Vagina (tissue), 2 donors: ENCODE measurements around the gene SGIP1. TPM values are rescaled to one million over a fixed set of nuclear protein-coding genes. Genes with fewer than 3 reads are reported as not detected.

ENCODE experiments used
- DNase-seq, 2 donors: peaks; one replicate each; pipeline ENCODE4 v3.0.0-alpha.2; 2017; ENCODE audit errors: extremely low spot score in 2 of 2
- H3K27ac ChIP-seq: fragments of 200-600 bp; sonication (generic); one replicate; pipeline ENCODE4 v1.5.1; 2019
- H3K27me3 ChIP-seq: fragments of 200-600 bp; sonication (generic); one replicate; pipeline ENCODE4 v1.5.1; 2019
- H3K36me3 ChIP-seq, 2 donors: fragments of 200-600 bp; sonication (generic); one replicate each; pipeline ENCODE4 v1.5.1; 2017 to 2019
- H3K4me1 ChIP-seq: fragments of 200-600 bp; sonication (generic); one replicate; pipeline ENCODE4 v1.5.1; 2019
- H3K4me3 ChIP-seq, 2 donors: fragments of 200-600 bp; sonication (generic); 1 replicate in 1 of 2; 2 replicates in 1 of 2; pipeline ENCODE4 v1.5.1; 2016 to 2019
- H3K9me3 ChIP-seq: fragments of 200-600 bp; sonication (generic); one replicate; pipeline ENCODE4 v1.5.1; 2019
- CTCF ChIP-seq, 3 experiments: fragments of 450-650 bp in 2 of 3; fragments of 200-600 bp in 1 of 3; sonication (generic) in 1 of 3; IDR thresholded peaks; one replicate each; pipeline ENCODE4 v1.5.1; 2017 to 2019; ENCODE audit warnings: antibody characterized with exemption in 3 of 3, mild to moderate bottlenecking in 2 of 3, moderate library complexity in 2 of 3
- POLR2A ChIP-seq, 2 donors: fragments of 450-650 bp; IDR thresholded peaks; one replicate each; pipeline ENCODE4 v1.6.1; 2017; ENCODE audit warnings: antibody characterized with exemption in 2 of 2, mild to moderate bottlenecking in 2 of 2, moderate library complexity in 2 of 2
- POLR2AphosphoS5 ChIP-seq, 2 donors: sonication (generic); formaldehyde crosslinking; IDR thresholded peaks; one replicate each; pipeline ENCODE4 v1.9.0; 2017; ENCODE audit warnings: antibody characterized with exemption in 2 of 2, mild to moderate bottlenecking in 2 of 2, low read depth in 1 of 2; ENCODE audit not compliant: insufficient read depth in 1 of 2
- intact Hi-C: fragments of 100-400 bp; cut with DNase I; formaldehyde crosslinking; loops from one replicate; pipeline ENCODE4 v1.15.1; 2023
- total RNA-seq: library from RNA; depleted of rRNA; stranded (reverse); fragments of >200 nt; gene quantifications from one replicate; pipeline ENCODE4 v1.2.3, GENCODE V29; 2016

Gene SGIP1
- total RNA-seq, 1 donor from 2014 or later: 14.0 TPM

DNA sequence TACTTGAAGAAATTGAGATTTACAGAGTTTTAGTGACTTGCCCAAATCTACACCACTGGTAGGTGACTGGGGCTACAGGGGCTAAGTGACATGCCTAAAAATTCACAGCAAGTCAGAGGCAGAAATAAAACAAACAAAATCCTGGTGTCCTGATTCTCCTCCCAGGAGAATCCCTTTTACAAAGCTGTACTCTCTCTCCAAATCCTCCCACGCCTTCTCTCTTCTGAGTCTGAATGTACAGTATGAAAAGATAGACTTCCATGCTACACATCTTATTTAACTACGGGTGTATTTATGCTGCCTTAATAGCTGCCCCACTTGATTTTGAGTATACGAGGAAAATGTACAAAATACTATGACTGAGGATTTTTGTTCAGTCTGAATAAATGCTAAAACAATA lies 65.4 kb downstream of the SGIP1 start:
- Histone ChIP-seq H3K9me3 (no peaks in the 10 kb centered on the region), H3K4me1 (no peaks in the 10 kb centered on the region), H3K27ac (no peak overlapping the region), H3K4me3 (no peak overlapping the region), H3K27me3 (no peaks in the 10 kb centered on the region), H3K36me3 (no peaks in the 10 kb centered on the region)
- TF ChIP-seq POLR2A (IDR thresholded peaks at IDR 0.05): no peak
- no peak for TF ChIP-seq CTCF (IDR thresholded peaks at IDR 0.05)
- TF ChIP-seq POLR2AphosphoS5 (IDR thresholded peaks at IDR 0.05; ENCODE audit: insufficient read depth in 1 of 2, low read depth in 1 of 2): no peak
- no peak for DNase-seq
- intact Hi-C loops: no loop called here

GRCh38 chr1:66599899-66600737 lies 66.2 kb downstream of the SGIP1 start:
- Histone ChIP-seq H3K4me3 (no peak overlapping the region), H3K27ac (no peak overlapping the region), H3K27me3 (no peaks in the 10 kb centered on the region), H3K9me3 (no peaks in the 10 kb centered on the region), H3K36me3 (no peaks in the 10 kb centered on the region), H3K4me1 (no peaks in the 10 kb centered on the region)
- no peak for DNase-seq
- intact Hi-C loops: no loop called here
- TF ChIP-seq CTCF (IDR thresholded peaks at IDR 0.05) (no peak), POLR2AphosphoS5 (IDR thresholded peaks at IDR 0.05; ENCODE audit: insufficient read depth in 1 of 2, low read depth in 1 of 2) (no peak), POLR2A (IDR thresholded peaks at IDR 0.05) (no peak)

- TF ChIP-seq POLR2A (IDR thresholded peaks at IDR 0.05) (no peak), CTCF (IDR thresholded peaks at IDR 0.05) (no peak), POLR2AphosphoS5 (IDR thresholded peaks at IDR 0.05; ENCODE audit: insufficient read depth in 1 of 2, low read depth in 1 of 2) (no peak)
- Histone ChIP-seq H3K27ac (no peak overlapping the region), H3K27me3 (no peaks in the 10 kb centered on the region), H3K4me1 (peaks cover 13% of the 10 kb centered on the region), H3K36me3 (no peaks in the 10 kb centered on the region), H3K4me3 (no peak overlapping the region), H3K9me3 (no peaks in the 10 kb centered on the region)
- no peak for DNase-seq
- intact Hi-C loops: no loop called here
These were observed 71.6 kb downstream of the SGIP1 start for GRCh38 chr1:66605419-66605997.

- peaks cover 13% of the 10 kb centered on the region for H3K4me1 ChIP-seq
- H3K27me3 ChIP-seq: no peaks in the 10 kb centered on the region
- H3K9me3 ChIP-seq: no peaks in the 10 kb centered on the region
- no peak for DNase-seq
- peak overlapping the region; percentile 44 for H3K27ac ChIP-seq
- intact Hi-C loops: no loop called here
- no peak for TF ChIP-seq POLR2AphosphoS5 (IDR thresholded peaks at IDR 0.05; ENCODE audit: insufficient read depth in 1 of 2, low read depth in 1 of 2)
- no peak overlapping the region for H3K4me3 ChIP-seq
- no peaks in the 10 kb centered on the region for H3K36me3 ChIP-seq
These were observed 72.6 kb downstream of the SGIP1 start for GRCh38 chr1:66606362-66607065.

DNA sequence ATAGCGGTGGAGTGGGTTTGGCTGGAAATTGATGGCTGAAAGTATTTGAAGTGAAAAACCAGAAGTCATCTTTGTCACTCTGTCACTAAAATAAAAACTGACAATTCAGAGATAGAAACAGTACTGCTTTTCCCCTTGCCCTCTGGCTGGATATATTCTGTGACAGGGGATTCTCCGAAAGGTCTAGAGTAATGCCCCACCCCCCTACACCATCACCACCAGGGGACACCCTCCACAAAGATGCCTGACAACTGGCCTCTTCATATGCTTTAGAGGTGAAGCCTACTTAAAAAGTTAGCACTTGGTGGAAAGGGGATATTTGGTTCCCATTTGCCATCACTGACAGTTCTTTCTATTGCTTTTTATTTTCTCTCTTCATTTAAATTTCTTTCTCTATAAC lies 73.5 kb downstream of the SGIP1 start:
- Histone ChIP-seq H3K36me3 (no peaks in the 10 kb centered on the region), H3K27me3 (no peaks in the 10 kb centered on the region), H3K9me3 (no peaks in the 10 kb centered on the region), H3K4me3 (no peak overlapping the region), H3K4me1 (peaks cover 13% of the 10 kb centered on the region), H3K27ac (peak overlapping the region; percentile 44)
- intact Hi-C loops: no loop called here
- TF ChIP-seq POLR2A (IDR thresholded peaks at IDR 0.05): no peak
- TF ChIP-seq CTCF (IDR thresholded peaks at IDR 0.05): no peak
- no peak for TF ChIP-seq POLR2AphosphoS5 (IDR thresholded peaks at IDR 0.05; ENCODE audit: insufficient read depth in 1 of 2, low read depth in 1 of 2)
- DNase-seq: no peak
